ENCODE measurements around the gene STAM.

- TF ChIP-seq POLR2A (IDR thresholded peaks at IDR 0.05; ENCODE audit: low read length) (no peak), GATA1 (IDR thresholded peaks at IDR 0.05; ENCODE audit: low read depth, low read length) (no peak)
Measured at GRCh38 chr10:17684537-17684936, 40.6 kb downstream of the STAM start.
